B cell (primary cell): Measurements from ENCODE around the gene UGT1A7. TPM values are rescaled to one million over a fixed set of nuclear protein-coding genes. Genes with fewer than 3 reads are reported as not detected.

Experiments
- ATAC-seq: fragments of 200-7000 bp; cut with Tn5 transposase; one replicate; pipeline ENCODE4 v1.10.0; 2021; ENCODE audit warnings: low read depth, mild to moderate bottlenecking, moderate number of reproducible peaks, moderate library complexity
- CTCF ChIA-PET: fragments of 350-600 bp; sonication (Branson Sonifier 250); formaldehyde crosslinking; loops from one replicate; lab custom pipeline; 2021; ENCODE audit warnings: antibody characterized with exemption, inconsistent platforms; lab: Charles Lee
- POLR2A ChIA-PET: fragments of 350-600 bp; sonication (Branson Sonifier 250); formaldehyde crosslinking; loops from one replicate; lab custom pipeline; 2021; ENCODE audit warnings: antibody characterized with exemption; lab: Charles Lee
- DNase-seq: peaks from one replicate; pipeline ENCODE4 v3.0.0; 2013
- H2AFZ ChIP-seq: 2 replicates; pipeline ENCODE4 v1.6.1; 2012; ENCODE audit warnings: mild to moderate bottlenecking, low read depth, low read length; ENCODE audit not compliant: insufficient read depth, poor library complexity, severe bottlenecking
- H3K27ac ChIP-seq, 2 donors: 1 replicate in 1 of 2; 2 replicates in 1 of 2; pipeline ENCODE4 v1.5.1; 2012 to 2013; ENCODE audit warnings: low read length in 2 of 2, mild to moderate bottlenecking in 2 of 2, moderate library complexity in 1 of 2
- H3K27me3 ChIP-seq, 4 experiments: fragments of 200-600 bp in 1 of 4; sonication (generic) in 1 of 4; replicated peaks in 1 of 4; 1 replicate in 2 of 4; 2 replicates in 2 of 4; pipeline versions ENCODE4 v1.6.1 to v1.7.0; 2013 to 2016; ENCODE audit warnings: low read length in 3 of 4, mild to moderate bottlenecking in 2 of 4, mixed read lengths in 1 of 4, moderate library complexity in 1 of 4; ENCODE audit not compliant: insufficient read depth in 4 of 4, control insufficient read depth in 3 of 4; ENCODE audit errors: control extremely low read depth in 1 of 4
- H3K36me3 ChIP-seq, 2 experiments: replicated peaks in 1 of 2; 1 replicate in 1 of 2; 2 replicates in 1 of 2; pipeline versions ENCODE4 v1.6.1 to v1.7.1; 2013; ENCODE audit warnings: low read length in 1 of 2; ENCODE audit not compliant: insufficient read depth in 2 of 2, control insufficient read depth in 1 of 2; ENCODE audit errors: control extremely low read depth in 1 of 2, extremely low read depth in 1 of 2
- H3K4me1 ChIP-seq, 2 donors: fragments of 200-600 bp in 1 of 2; sonication (generic) in 1 of 2; 1 replicate in 1 of 2; 2 replicates in 1 of 2; pipeline versions ENCODE4 v1.5.1 to v1.6.1; 2013 to 2017; ENCODE audit warnings: low read length in 2 of 2; ENCODE audit not compliant: control insufficient read depth in 2 of 2, insufficient read depth in 2 of 2
- H3K4me2 ChIP-seq: replicated peaks from 2 replicates; pipeline ENCODE3; 2012; ENCODE audit warnings: mild to moderate bottlenecking, low read depth, low read length; ENCODE audit not compliant: poor library complexity, severe bottlenecking
- H3K4me3 ChIP-seq, 5 experiments: fragments of 200-600 bp in 1 of 5; sonication (generic) in 1 of 5; 1 replicate in 3 of 5; 2 replicates in 2 of 5; pipeline versions ENCODE4 v1.5.1 to v1.7.0; 2011 to 2016; ENCODE audit warnings: low read length in 4 of 5, mild to moderate bottlenecking in 4 of 5, low read depth in 2 of 5, control low read depth in 1 of 5, moderate library complexity in 1 of 5; ENCODE audit not compliant: insufficient read depth in 1 of 5; ENCODE audit errors: control extremely low read depth in 1 of 5, extremely low read depth in 1 of 5
- H3K79me2 ChIP-seq: fragments of 200-600 bp; sonication (generic); one replicate; pipeline ENCODE4 v1.6.0; 2016; ENCODE audit warnings: low read length; ENCODE audit not compliant: control insufficient read depth, insufficient read depth
- H3K9ac ChIP-seq: fragments of 200-600 bp; sonication (generic); 2 replicates; pipeline ENCODE4 v1.6.1; 2017; ENCODE audit warnings: mild to moderate bottlenecking, low read length, moderate library complexity
- H3K9me3 ChIP-seq, 3 donors: one replicate each; pipeline versions ENCODE4 v1.6.1 to v1.7.1; 2013; ENCODE audit warnings: low read length in 2 of 3; ENCODE audit not compliant: control insufficient read depth in 2 of 3, insufficient read depth in 1 of 3; ENCODE audit errors: control extremely low read depth in 1 of 3
- H4K20me1 ChIP-seq: 2 replicates; pipeline ENCODE4 v1.6.0; 2012; ENCODE audit warnings: mild to moderate bottlenecking, low read length; ENCODE audit not compliant: insufficient read depth, control insufficient read depth, poor library complexity, severe bottlenecking
- H3K27ac Mint-ChIP-seq: one replicate; pipeline ENCODE4 v1.8.0; 2021; ENCODE audit warnings: mixed read lengths
- H3K27me3 Mint-ChIP-seq: one replicate; pipeline ENCODE4 v1.8.0; 2021; ENCODE audit warnings: mixed read lengths
- H3K4me1 Mint-ChIP-seq: one replicate; pipeline ENCODE4 v1.8.0; 2021; ENCODE audit warnings: mixed read lengths
- H3K4me3 Mint-ChIP-seq: one replicate; pipeline ENCODE4 v1.8.0; 2021; ENCODE audit warnings: mixed read lengths
- H3K9me3 Mint-ChIP-seq: one replicate; pipeline ENCODE4 v1.8.0; 2022; ENCODE audit warnings: mixed read lengths; ENCODE audit not compliant: insufficient read depth
- CTCF ChIP-seq: fragments of 200-600 bp; IDR thresholded peaks from one replicate; pipeline ENCODE4 v1.8.0; 2022; ENCODE audit warnings: antibody characterized with exemption, mild to moderate bottlenecking
- EZH2 ChIP-seq: IDR thresholded peaks from 2 replicates; pipeline ENCODE4 v1.6.1; 2012; ENCODE audit warnings: borderline replicate concordance, low read depth, mild to moderate bottlenecking, moderate library complexity, low read length; ENCODE audit not compliant: insufficient read depth, poor library complexity, severe bottlenecking
- WGBS: methylation state at CpG from one replicate; pipeline ENCODE4 v1.1.5; 2013; ENCODE audit warnings: missing lambda C conversion rate; ENCODE audit not compliant: insufficient coverage; 5-methylcytosine and 5-hydroxymethylcytosine counted together
- intact Hi-C: fragments of 100-400 bp; cut with micrococcal nuclease; formaldehyde crosslinking; loops from one replicate; pipeline ENCODE4 v1.10.0; 2022
- polyA plus RNA-seq: library from polyadenylated mRNA; depleted of rRNA; stranded (reverse); fragments of >200 nt; gene quantifications from 2 replicates; pipeline ENCODE4 v1.2.3, GENCODE V29; 2012
- total RNA-seq, 2 donors: library from RNA; stranded (reverse); fragments of 120-200 nt in 1 of 2; gene quantifications; 1 replicate in 1 of 2; 2 replicates in 1 of 2; pipeline versions ENCODE4 v1.2.3 to v1.2.4, GENCODE V29; 2013 to 2022

The UGT1A7 gene
- total and polyA plus RNA-seq, 2 donors (not counting 1 experiment from before 2014, with no cell fraction given) = not detected

GRCh38 chr2:233802132-233802815 lies 120.6 kb downstream of the UGT1A7 start:
- ChIA-PET POLR2A (no interaction called here), CTCF (no interaction called here)
- peaks cover 17% of the 10 kb centered on the region for H3K27me3 Mint-ChIP-seq
- no peaks in the 10 kb centered on the region for H4K20me1 ChIP-seq
- H3K27ac Mint-ChIP-seq = no peak overlapping the region
- no peak overlapping the region for H3K9ac ChIP-seq
- no peak overlapping the region for H3K4me3 Mint-ChIP-seq
- no peak overlapping the region for H3K27ac ChIP-seq
- no peaks in the 10 kb centered on the region for H3K36me3 ChIP-seq
- TF ChIP-seq EZH2 (no peak), CTCF (no peak)
- no peak overlapping the region for H3K4me3 ChIP-seq
- H3K79me2 ChIP-seq = no peaks in the 10 kb centered on the region
- 33% methylated on average over 1 of the region's 3 CpGs for WGBS
- no peaks in the 10 kb centered on the region for H3K4me1 Mint-ChIP-seq
- no peak for ATAC-seq
- no peak for DNase-seq
- no peaks in the 10 kb centered on the region for H3K4me1 ChIP-seq
- intact Hi-C loops = no loop called here
- peaks cover 0 to 6% (median 0%) of the 10 kb centered on the region in 4 experiments for H3K27me3 ChIP-seq
- no peaks in the 10 kb centered on the region for H3K9me3 Mint-ChIP-seq
- H2AFZ ChIP-seq = no peak overlapping the region
- H3K9me3 ChIP-seq = no peaks in the 10 kb centered on the region
- no peak overlapping the region for H3K4me2 ChIP-seq

GRCh38 chr2:233803292-233803911 lies 121.7 kb downstream of the UGT1A7 start:
- WGBS = 88% methylated on average over 1 of the region's 2 CpGs
- ATAC-seq (no peak), DNase-seq (no peak)
- Histone ChIP-seq H3K9ac (no peak overlapping the region), H3K36me3 (no peaks in the 10 kb centered on the region), H3K27ac (no peak overlapping the region), H3K9me3 (no peaks in the 10 kb centered on the region), H3K4me1 (no peaks in the 10 kb centered on the region), H3K4me2 (no peak overlapping the region), H4K20me1 (no peaks in the 10 kb centered on the region), H2AFZ (no peak overlapping the region), H3K79me2 (no peaks in the 10 kb centered on the region), H3K27me3 (peaks cover 0 to 10% (median 0%) of the 10 kb centered on the region in 4 experiments), H3K4me3 (no peak overlapping the region)
- TF ChIP-seq EZH2 (no peak), CTCF (no peak)
- Mint-ChIP-seq H3K27ac (no peak overlapping the region), H3K27me3 (peaks cover 17% of the 10 kb centered on the region), H3K9me3 (no peaks in the 10 kb centered on the region), H3K4me1 (no peaks in the 10 kb centered on the region), H3K4me3 (no peak overlapping the region)
- intact Hi-C loops = no loop called here
- ChIA-PET POLR2A (no interaction called here), CTCF (no interaction called here)
